Activated naive CD4-positive, alpha-beta T cell treated with anti-CD3 and anti-CD28 coated beads for 36 hours (primary cell): ENCODE measurements around the gene PHACTR1. TPM values are rescaled to one million over a fixed set of nuclear protein-coding genes. Genes with fewer than 3 reads are reported as not detected.

Experiments used
- CTCF ChIA-PET: fragments of 350-600 bp; sonication (Branson Sonifier 250); formaldehyde crosslinking; loops from one replicate; lab custom pipeline; 2021; ENCODE audit warnings: antibody characterized with exemption; lab: Charles Lee
- DNase-seq: peaks from one replicate; pipeline ENCODE4 v3.0.0-alpha.2; 2020
- H3K27ac Mint-ChIP-seq: one replicate; pipeline ENCODE4 v1.8.0; 2021; ENCODE audit warnings: mild to moderate bottlenecking, mixed read lengths
- H3K27me3 Mint-ChIP-seq: one replicate; pipeline ENCODE4 v1.8.0; 2021; ENCODE audit warnings: low read depth, mixed read lengths
- H3K36me3 Mint-ChIP-seq: one replicate; pipeline ENCODE4 v1.8.0; 2021; ENCODE audit warnings: low read depth, mixed read lengths
- H3K4me1 Mint-ChIP-seq: one replicate; pipeline ENCODE4 v1.8.0; 2021; ENCODE audit warnings: low read depth, mixed read lengths
- H3K4me3 Mint-ChIP-seq: one replicate; pipeline ENCODE4 v1.8.0; 2021; ENCODE audit warnings: mild to moderate bottlenecking, moderate library complexity, mixed read lengths
- H3K9me3 Mint-ChIP-seq: one replicate; pipeline ENCODE4 v1.8.0; 2021; ENCODE audit warnings: mixed read lengths
- intact Hi-C: fragments of 100-400 bp; cut with micrococcal nuclease; formaldehyde crosslinking; loops from one replicate; pipeline ENCODE4 v1.15.1; 2023
- total RNA-seq, 2 experiments: library from RNA; stranded (reverse); gene quantifications; one replicate each; pipeline ENCODE4 v1.2.3, GENCODE V29; 2021

The PHACTR1 gene
- total RNA-seq, 2 experiments from 2014 or later: 0.31 TPM; not detected in 1

DNA sequence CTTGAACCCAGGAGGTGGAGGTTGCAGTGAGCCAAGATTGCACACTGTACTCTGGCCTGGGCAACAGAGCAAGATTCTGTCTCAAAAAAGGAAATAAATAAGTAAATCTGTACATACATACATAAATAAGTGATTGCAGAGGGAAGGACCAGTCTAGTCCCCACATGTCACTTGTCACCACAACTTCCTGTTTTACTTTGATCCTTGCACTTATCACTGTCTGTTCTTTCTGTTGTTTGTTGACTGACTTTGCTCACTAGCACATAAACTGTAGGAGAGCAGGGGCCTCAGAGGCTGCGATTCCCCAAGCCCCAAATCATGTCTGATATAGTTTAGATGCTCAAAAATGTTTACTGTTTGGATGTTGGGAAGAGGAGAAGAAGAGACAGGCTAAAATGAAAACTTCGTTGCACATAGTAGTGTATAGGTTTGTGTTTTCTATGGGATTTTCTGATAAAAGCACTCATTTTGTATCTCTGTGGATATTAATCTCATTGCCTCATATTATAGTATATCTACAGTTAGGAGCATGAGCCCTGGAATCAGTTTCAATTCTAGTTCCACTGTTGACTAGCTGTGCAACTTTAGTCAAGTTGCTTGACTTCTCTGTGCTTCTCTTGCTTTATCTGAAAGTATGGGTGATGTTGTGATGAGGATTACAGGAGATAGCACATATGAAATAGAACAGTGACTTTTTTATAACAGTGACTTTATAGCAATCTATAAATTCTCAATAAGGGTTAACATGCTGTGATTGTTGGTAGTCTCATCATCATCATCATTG lies 446.8 kb downstream of the PHACTR1 start:
- intact Hi-C loops: no loop called here
- DNase-seq: no peak
- no peak overlapping the region for H3K27ac Mint-ChIP-seq
- H3K4me1 Mint-ChIP-seq: no peaks in the 10 kb centered on the region
- CTCF ChIA-PET: no interaction called here
- H3K9me3 Mint-ChIP-seq: no peaks in the 10 kb centered on the region
- H3K36me3 Mint-ChIP-seq: no peaks in the 10 kb centered on the region
- no peaks in the 10 kb centered on the region for H3K27me3 Mint-ChIP-seq
- no peak overlapping the region for H3K4me3 Mint-ChIP-seq

DNA sequence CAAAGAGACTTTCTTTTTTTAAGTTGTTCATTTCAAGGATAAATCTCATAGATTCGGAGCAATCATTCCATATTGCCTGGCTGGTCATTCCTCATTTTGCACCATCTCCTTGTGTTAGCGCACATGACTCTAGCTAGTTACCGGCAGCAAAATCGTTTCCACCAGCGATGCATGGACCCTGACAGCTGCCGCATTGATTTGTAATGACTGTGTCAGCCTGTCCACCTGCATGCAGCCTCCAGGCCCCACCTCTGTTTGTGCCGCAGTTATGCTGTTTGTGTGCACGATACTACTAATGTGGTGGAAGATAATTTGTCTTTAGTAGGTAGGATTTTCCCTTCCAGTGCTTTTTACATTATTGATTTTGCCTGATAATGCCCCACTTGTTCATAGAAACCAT lies 447.7 kb downstream of the PHACTR1 start:
- intact Hi-C loops: no loop called here
- Mint-ChIP-seq H3K36me3 (no peaks in the 10 kb centered on the region), H3K27ac (no peak overlapping the region), H3K4me1 (no peaks in the 10 kb centered on the region), H3K9me3 (no peaks in the 10 kb centered on the region), H3K27me3 (peaks cover 2% of the 10 kb centered on the region), H3K4me3 (no peak overlapping the region)
- CTCF ChIA-PET: no interaction called here
- no peak for DNase-seq

DNA sequence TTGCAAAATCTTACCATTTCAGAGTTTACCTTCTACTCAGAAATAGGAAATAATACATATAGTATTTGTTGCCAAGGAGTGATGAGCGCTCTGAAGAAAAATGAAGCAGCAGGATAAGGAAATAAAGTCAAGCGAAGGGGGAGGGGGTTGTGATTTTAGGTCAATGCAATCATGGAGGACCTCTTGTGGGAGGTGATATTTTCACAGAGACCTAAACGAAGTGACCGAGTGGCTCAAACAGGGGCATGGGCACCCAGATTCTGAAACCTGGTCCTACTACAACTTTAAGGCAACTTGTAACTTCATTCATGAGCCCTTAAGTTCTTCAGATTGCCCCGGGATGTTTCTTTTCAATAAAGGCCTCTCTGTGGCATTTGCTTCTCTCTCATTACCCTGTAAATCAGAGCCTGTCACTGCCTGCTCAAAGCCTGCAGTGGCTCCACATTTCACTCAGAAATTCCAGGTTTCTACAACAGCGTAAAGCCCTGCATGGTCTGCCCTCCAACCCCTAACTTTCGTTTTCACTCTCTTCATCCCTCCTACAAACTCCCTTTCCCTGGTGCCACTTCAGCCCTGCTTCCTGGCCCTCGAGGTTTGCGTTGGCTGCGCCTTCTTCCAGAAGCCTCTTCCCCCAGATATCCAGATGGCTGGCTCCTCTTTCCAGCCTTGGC lies 449.1 kb downstream of the PHACTR1 start:
- no peaks in the 10 kb centered on the region for H3K4me1 Mint-ChIP-seq
- no peak overlapping the region for H3K27ac Mint-ChIP-seq
- no peaks in the 10 kb centered on the region for H3K36me3 Mint-ChIP-seq
- H3K9me3 Mint-ChIP-seq: no peaks in the 10 kb centered on the region
- CTCF ChIA-PET: no interaction called here
- peaks cover 2% of the 10 kb centered on the region for H3K27me3 Mint-ChIP-seq
- intact Hi-C loops: no loop called here
- no peak overlapping the region for H3K4me3 Mint-ChIP-seq
- DNase-seq: no peak

DNA sequence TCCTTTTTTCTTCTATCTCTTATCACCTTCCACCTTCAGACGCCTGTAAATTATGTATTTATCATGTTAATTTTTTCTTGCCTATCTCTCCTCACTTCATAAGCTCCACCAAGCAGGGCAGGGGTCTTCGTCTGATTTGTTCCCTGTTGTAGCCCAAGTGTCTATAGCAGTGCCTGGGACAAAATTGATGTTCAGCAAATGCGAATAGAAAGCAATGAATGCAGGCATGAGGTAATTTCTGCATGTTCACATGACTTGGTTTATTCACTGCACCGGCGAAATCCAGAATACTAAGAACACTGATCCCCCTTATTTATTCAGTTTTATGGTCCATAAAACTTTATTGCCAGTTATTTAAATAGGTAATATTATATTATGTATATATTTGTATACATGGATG lies 449.7 kb downstream of the PHACTR1 start:
- CTCF ChIA-PET: no interaction called here
- H3K27me3 Mint-ChIP-seq: peaks cover 2% of the 10 kb centered on the region
- intact Hi-C loops: no loop called here
- no peaks in the 10 kb centered on the region for H3K9me3 Mint-ChIP-seq
- H3K4me1 Mint-ChIP-seq: no peaks in the 10 kb centered on the region
- no peak for DNase-seq
- H3K4me3 Mint-ChIP-seq: no peak overlapping the region
- no peak overlapping the region for H3K27ac Mint-ChIP-seq
- no peaks in the 10 kb centered on the region for H3K36me3 Mint-ChIP-seq

DNA sequence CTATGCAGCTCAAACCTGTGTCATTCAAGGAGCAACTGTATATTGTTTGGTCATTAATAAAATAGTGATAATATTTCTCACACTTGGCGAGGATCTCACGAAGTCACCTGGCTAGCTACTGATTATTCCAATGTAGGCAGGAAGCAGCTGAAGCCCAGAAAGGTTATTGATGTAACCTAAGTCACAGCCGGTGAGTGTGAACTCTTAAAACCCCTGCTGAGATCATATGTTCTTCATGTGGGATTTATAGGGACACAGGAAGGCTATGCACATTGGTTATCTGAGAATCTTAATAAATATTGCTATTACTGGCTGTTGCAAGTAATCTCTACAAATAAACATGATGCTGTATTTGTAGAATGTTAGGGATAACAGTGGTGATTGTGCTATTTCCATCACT lies 450.3 kb downstream of the PHACTR1 start:
- no peak for DNase-seq
- intact Hi-C loops: no loop called here
- Mint-ChIP-seq H3K9me3 (no peaks in the 10 kb centered on the region), H3K36me3 (no peaks in the 10 kb centered on the region), H3K4me1 (no peaks in the 10 kb centered on the region), H3K27ac (no peak overlapping the region), H3K4me3 (no peak overlapping the region), H3K27me3 (peaks cover 2% of the 10 kb centered on the region)
- CTCF ChIA-PET: no interaction called here

DNA sequence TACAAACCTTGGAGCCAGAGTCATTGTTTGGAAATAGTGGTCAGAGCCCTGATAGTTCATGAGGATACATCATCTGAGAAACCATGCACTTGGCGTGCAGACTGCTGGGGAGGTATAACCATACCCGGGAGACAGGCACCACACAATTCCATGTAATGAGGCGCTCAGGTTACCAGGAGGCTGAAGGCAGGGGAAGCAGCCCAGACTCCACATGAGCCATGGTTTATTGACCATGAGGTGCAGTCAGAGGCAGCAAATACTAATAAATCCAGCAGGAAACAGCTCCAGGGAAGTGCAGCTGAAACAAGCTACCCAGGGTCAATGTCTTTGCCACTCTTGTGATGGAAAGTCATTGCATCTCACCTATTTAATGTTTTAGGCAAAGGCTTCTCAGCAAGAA lies 455.7 kb downstream of the PHACTR1 start:
- H3K9me3 Mint-ChIP-seq: no peaks in the 10 kb centered on the region
- H3K36me3 Mint-ChIP-seq: no peaks in the 10 kb centered on the region
- H3K27me3 Mint-ChIP-seq: peaks cover 6% of the 10 kb centered on the region
- intact Hi-C loops: no loop called here
- no peaks in the 10 kb centered on the region for H3K4me1 Mint-ChIP-seq
- H3K27ac Mint-ChIP-seq: no peak overlapping the region
- no peak overlapping the region for H3K4me3 Mint-ChIP-seq
- CTCF ChIA-PET: no interaction called here
- no peak for DNase-seq

DNA sequence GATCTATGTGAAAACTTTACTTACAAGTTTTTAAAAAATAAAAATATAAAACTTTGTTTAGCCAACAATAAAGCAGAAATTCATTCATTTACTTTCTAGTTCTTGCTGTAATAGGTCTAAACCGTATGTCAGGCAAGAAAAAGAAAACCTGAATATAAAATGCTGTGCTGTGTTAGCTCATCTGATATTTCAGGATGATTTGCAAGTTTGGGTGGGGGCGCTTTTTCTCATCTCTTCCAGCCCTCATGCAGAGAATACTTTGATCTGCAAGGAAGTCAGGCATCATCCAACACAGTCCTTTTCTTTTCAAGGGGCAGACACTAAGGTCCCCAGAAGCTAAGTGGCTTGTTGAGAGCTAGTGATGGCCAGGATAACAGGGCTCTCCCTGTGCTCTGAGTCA lies 458.5 kb downstream of the PHACTR1 start:
- Mint-ChIP-seq H3K9me3 (no peaks in the 10 kb centered on the region), H3K27me3 (peaks cover 7% of the 10 kb centered on the region)
- intact Hi-C loops: no loop called here

DNA sequence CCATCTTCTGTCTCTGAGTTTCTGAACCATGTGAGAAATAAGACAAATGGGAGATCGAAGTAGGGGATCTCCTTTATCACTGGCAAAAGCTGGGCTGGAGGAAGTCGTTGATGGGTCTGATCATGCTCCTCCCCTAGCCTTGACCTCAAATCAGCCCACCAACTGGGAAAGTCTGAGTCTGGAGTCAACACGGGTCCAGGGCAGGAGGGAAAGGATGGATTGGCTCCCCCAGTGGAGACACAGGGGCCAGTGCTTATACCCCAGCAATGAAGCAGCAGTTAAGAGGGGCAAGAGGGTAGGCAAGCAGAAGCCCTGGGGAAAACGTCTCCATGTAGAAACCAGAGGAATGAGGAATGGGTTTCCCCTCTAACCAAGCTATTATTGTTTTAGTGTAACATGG lies 459.2 kb downstream of the PHACTR1 start:
- CTCF ChIA-PET: no interaction called here
- DNase-seq: no peak
- Mint-ChIP-seq H3K4me3 (no peak overlapping the region), H3K27ac (no peak overlapping the region), H3K36me3 (no peaks in the 10 kb centered on the region), H3K9me3 (no peaks in the 10 kb centered on the region), H3K27me3 (peaks cover 7% of the 10 kb centered on the region), H3K4me1 (peaks cover 3% of the 10 kb centered on the region)
- intact Hi-C loops: no loop called here

More for the DNA sequence above, 458.5 kb downstream of the PHACTR1 start:
- CTCF ChIA-PET: no interaction called here
- Mint-ChIP-seq H3K36me3 (no peaks in the 10 kb centered on the region), H3K27ac (no peak overlapping the region), H3K4me3 (no peak overlapping the region), H3K4me1 (peaks cover 3% of the 10 kb centered on the region)
- DNase-seq: no peak

DNA sequence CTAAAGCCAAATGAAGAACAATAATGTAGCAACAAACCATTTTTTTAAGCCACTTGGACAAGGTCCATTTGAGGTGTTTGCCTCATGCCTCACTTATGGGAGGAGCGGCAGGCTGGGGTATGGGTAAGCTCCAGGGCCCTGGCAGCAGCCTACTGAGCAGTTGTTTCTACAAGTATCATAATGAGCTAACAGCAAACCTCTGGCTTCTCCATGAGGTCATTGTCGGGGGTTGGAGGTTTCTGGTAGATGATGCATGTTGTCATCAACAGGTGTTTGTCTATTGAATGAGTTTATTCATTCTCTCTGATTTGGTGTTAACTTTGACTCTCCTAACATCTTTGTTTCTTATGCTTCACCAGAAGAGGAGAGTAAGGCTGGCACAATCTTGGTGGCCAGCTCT lies 461.1 kb downstream of the PHACTR1 start:
- CTCF ChIA-PET: no interaction called here
- DNase-seq: peak; percentile 12
- no peaks in the 10 kb centered on the region for H3K9me3 Mint-ChIP-seq
- peaks cover 3% of the 10 kb centered on the region for H3K4me1 Mint-ChIP-seq
- intact Hi-C loops: no loop called here
- no peak overlapping the region for H3K27ac Mint-ChIP-seq
- no peaks in the 10 kb centered on the region for H3K36me3 Mint-ChIP-seq
- no peak overlapping the region for H3K4me3 Mint-ChIP-seq
- peaks cover 7% of the 10 kb centered on the region for H3K27me3 Mint-ChIP-seq

DNA sequence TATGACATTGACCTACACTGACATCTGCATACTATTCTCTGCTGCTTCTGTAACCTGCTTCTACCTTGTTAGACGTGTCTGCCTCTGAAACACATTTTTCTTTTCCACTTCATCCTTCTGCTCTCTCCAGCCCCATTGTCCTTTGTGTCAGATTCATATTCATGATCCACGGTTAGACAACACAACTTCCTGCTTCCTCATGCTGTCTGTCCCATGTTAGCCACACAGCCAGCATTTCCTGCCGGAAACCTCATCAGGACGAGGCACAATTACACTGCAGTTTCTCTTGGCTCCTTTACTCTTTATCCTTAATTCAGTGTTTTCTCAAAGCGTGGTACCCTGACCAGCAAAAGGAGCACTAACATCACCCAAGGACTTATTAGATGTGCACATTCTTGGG lies 461.5 kb downstream of the PHACTR1 start:
- DNase-seq: no peak
- Mint-ChIP-seq H3K27me3 (peaks cover 7% of the 10 kb centered on the region), H3K36me3 (no peaks in the 10 kb centered on the region), H3K27ac (no peak overlapping the region), H3K4me3 (no peak overlapping the region), H3K9me3 (no peaks in the 10 kb centered on the region), H3K4me1 (peaks cover 3% of the 10 kb centered on the region)
- intact Hi-C loops: no loop called here
- CTCF ChIA-PET: no interaction called here

DNA sequence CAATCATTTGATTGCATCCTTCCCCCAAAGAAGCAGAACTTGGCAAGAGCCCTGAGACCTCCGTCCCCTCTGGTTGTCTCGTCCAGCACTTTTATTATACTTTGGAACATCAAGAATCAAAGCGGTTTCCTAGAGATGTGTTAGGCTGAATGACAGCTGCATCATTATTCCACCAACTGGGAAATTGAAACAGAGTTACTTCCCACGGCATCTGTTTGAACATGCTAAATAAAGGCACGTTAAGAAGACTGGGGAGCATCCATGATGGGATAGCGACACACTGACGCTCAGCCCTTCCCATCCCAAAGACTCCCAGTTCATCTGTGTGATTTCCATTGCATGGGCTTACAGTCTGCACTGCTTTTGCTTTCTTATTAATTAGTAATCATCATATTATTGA lies 464.0 kb downstream of the PHACTR1 start:
- Mint-ChIP-seq H3K27me3 (peaks cover 11% of the 10 kb centered on the region), H3K9me3 (no peaks in the 10 kb centered on the region), H3K4me3 (no peak overlapping the region), H3K27ac (no peak overlapping the region), H3K4me1 (peaks cover 10% of the 10 kb centered on the region), H3K36me3 (no peaks in the 10 kb centered on the region)
- CTCF ChIA-PET: no interaction called here
- intact Hi-C loops: no loop called here
- no peak for DNase-seq

DNA sequence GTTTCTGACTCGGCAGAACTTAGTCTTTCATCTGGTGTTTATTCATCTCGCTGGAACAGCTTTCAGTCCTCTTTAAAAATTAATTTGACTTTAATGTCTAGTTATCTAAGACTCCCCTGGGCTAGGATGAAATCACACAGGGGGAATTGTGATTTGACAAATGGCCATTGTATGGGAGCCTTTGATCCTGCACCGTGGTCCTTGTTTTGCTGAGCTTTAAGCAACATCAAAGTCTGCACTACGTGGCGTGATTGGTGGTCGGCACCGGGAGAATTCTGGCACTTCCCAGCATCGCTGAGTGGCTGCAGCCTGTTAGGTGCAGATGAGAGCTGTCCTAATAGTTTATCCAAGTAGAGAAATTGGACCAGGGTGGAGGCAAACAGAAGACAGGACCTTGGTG lies 464.8 kb downstream of the PHACTR1 start:
- Mint-ChIP-seq H3K27me3 (peaks cover 7% of the 10 kb centered on the region), H3K4me3 (no peak overlapping the region)

DNA sequence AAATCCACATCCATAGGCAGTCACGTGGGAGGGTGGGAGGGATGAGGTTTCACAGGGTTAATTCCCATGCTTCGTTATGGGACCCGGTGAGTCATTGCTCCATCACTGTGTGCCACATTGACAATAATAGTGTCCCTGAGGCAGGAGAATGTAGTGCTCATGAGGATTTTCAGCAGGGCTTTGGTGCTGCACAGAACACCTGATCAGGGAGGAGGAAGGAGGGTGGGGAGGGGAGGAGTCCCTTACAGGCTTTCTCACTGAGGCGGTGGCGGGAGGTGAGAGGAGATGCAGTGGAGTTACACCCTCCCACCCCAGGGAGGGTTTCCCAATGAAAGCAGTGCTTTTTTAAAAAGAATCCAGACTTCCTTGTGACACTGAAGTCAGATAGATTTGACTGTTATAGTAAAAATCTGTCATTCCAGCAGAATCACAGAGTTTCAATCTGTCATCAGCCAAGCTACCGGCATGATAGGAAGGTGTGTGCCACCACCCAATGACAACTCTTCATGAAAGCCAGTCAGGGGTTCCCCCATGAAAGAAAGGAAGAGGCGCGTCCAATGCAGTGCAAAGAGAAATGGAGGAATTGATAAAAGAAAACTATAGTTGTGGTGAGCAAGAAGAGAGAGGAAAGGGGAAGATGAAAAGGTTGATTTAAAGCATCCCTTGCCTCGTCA lies 467.0 kb downstream of the PHACTR1 start:
- H3K27ac Mint-ChIP-seq: no peak overlapping the region
- CTCF ChIA-PET: no interaction called here
- peak; percentile 41 for DNase-seq
- peaks cover 5% of the 10 kb centered on the region for H3K27me3 Mint-ChIP-seq
- H3K4me3 Mint-ChIP-seq: no peak overlapping the region
- no peaks in the 10 kb centered on the region for H3K36me3 Mint-ChIP-seq
- no peaks in the 10 kb centered on the region for H3K9me3 Mint-ChIP-seq
- H3K4me1 Mint-ChIP-seq: peaks cover 7% of the 10 kb centered on the region
- intact Hi-C loops: no loop called here

More for the DNA sequence above, 464.8 kb downstream of the PHACTR1 start:
- Mint-ChIP-seq H3K27ac (no peak overlapping the region), H3K9me3 (no peaks in the 10 kb centered on the region), H3K36me3 (no peaks in the 10 kb centered on the region), H3K4me1 (peaks cover 10% of the 10 kb centered on the region)
- no peak for DNase-seq
- CTCF ChIA-PET: no interaction called here
- intact Hi-C loops: no loop called here
